Testis (tissue), 2 donors: ENCODE data around the gene LEPROT.

Experiments used
- POLR2A ChIP-seq: fragments of 450-650 bp; IDR thresholded peaks from one replicate; pipeline ENCODE4 v1.6.1; 2017; ENCODE audit warnings: antibody characterized with exemption, mild to moderate bottlenecking, moderate library complexity
- TF ChIP-seq, protein P1 (sequence below), 3 experiments: fragments of 450-650 bp in 2 of 3; fragments of 200-600 bp in 1 of 3; sonication (generic) in 1 of 3; IDR thresholded peaks; one replicate each; pipeline ENCODE4 v1.5.1; 2016 to 2019; ENCODE audit warnings: antibody characterized with exemption in 3 of 3, mild to moderate bottlenecking in 2 of 3, moderate library complexity in 1 of 3

DNA sequence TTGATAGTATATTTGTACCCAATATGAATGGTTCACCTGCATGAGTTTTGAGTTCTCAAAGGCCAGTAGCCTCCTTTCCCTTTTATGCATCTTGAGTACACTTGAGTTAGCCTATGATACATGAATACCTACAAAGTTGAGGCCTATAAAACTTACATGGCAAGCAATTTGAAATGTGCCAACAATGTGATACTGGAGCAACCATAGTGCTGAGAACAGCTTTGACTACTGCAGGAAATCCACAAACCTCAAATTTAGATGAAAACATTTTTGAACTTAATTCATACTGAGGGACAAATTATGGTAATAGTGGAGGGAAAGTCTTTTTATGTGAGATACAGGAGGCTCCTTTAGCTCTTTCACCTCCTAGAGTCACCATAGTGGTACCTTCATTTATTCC, 37.4 kb downstream of the LEPROT start:
- TF ChIP-seq, protein P1, sequence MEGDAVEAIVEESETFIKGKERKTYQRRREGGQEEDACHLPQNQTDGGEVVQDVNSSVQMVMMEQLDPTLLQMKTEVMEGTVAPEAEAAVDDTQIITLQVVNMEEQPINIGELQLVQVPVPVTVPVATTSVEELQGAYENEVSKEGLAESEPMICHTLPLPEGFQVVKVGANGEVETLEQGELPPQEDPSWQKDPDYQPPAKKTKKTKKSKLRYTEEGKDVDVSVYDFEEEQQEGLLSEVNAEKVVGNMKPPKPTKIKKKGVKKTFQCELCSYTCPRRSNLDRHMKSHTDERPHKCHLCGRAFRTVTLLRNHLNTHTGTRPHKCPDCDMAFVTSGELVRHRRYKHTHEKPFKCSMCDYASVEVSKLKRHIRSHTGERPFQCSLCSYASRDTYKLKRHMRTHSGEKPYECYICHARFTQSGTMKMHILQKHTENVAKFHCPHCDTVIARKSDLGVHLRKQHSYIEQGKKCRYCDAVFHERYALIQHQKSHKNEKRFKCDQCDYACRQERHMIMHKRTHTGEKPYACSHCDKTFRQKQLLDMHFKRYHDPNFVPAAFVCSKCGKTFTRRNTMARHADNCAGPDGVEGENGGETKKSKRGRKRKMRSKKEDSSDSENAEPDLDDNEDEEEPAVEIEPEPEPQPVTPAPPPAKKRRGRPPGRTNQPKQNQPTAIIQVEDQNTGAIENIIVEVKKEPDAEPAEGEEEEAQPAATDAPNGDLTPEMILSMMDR (IDR thresholded peaks at IDR 0.05): no peak
- no peak for TF ChIP-seq POLR2A
